ENCODE data around the gene SLC24A4.

The SLC24A4 gene

GRCh38 chr14:92513204-92513965, 190.4 kb downstream of the SLC24A4 start, which contains the start of gene RIN3:
Gene RIN3 (plus strand): TSS chr14:92513781. CDS start chr14:92513933, 152 bp downstream.
- no peaks in the 10 kb centered on the region for H3K4me1 ChIP-seq
- H3K9me3 ChIP-seq, result no peaks in the 10 kb centered on the region
- H3K4me3 ChIP-seq (ENCODE audit: low read depth, low read length), result no peak within 1 kb of the TSS
- TF ChIP-seq CTCF (IDR thresholded peaks at IDR 0.05; ENCODE audit: low read depth, low read length), result no peak
- H3K36me3 ChIP-seq, result no peaks in the 10 kb centered on the region
- DNase-seq, result no peak
- peaks cover 58% of the 10 kb centered on the region for H3K27me3 ChIP-seq

- DNase-seq, result no peak
- no peak for TF ChIP-seq CTCF (IDR thresholded peaks at IDR 0.05; ENCODE audit: low read depth, low read length)
- H3K4me3 ChIP-seq (ENCODE audit: low read depth, low read length), result no peak overlapping the region
These were observed 191.2 kb downstream of the SLC24A4 start for GRCh38 chr14:92513966-92514843.

GRCh38 chr14:92514844-92515514, 192.0 kb downstream of the SLC24A4 start:
- Histone ChIP-seq H3K9me3 (no peaks in the 10 kb centered on the region), H3K4me1 (no peaks in the 10 kb centered on the region), H3K4me3 (ENCODE audit: low read depth, low read length) (no peak overlapping the region), H3K27me3 (peaks cover 68% of the 10 kb centered on the region), H3K36me3 (no peaks in the 10 kb centered on the region)
- no peak for TF ChIP-seq CTCF (IDR thresholded peaks at IDR 0.05; ENCODE audit: low read depth, low read length)
- no peak for DNase-seq

More at GRCh38 chr14:92513966-92514843, 191.2 kb downstream of the SLC24A4 start:
- no peaks in the 10 kb centered on the region for H3K9me3 ChIP-seq
- H3K36me3 ChIP-seq, result no peaks in the 10 kb centered on the region
- peaks cover 62% of the 10 kb centered on the region for H3K27me3 ChIP-seq
- no peaks in the 10 kb centered on the region for H3K4me1 ChIP-seq

GRCh38 chr14:92515546-92516343, 192.8 kb downstream of the SLC24A4 start:
- Histone ChIP-seq H3K4me3 (ENCODE audit: low read depth, low read length) (no peak overlapping the region), H3K9me3 (no peaks in the 10 kb centered on the region), H3K27me3 (peaks cover 75% of the 10 kb centered on the region), H3K36me3 (no peaks in the 10 kb centered on the region), H3K4me1 (no peaks in the 10 kb centered on the region)
- DNase-seq, result no peak
- TF ChIP-seq CTCF (IDR thresholded peaks at IDR 0.05; ENCODE audit: low read depth, low read length), result no peak

GRCh38 chr14:92516344-92516965, 193.5 kb downstream of the SLC24A4 start:
- Histone ChIP-seq H3K27me3 (peaks cover 82% of the 10 kb centered on the region), H3K36me3 (no peaks in the 10 kb centered on the region), H3K4me3 (ENCODE audit: low read depth, low read length) (no peak overlapping the region), H3K9me3 (no peaks in the 10 kb centered on the region), H3K4me1 (no peaks in the 10 kb centered on the region)
- TF ChIP-seq CTCF (IDR thresholded peaks at IDR 0.05; ENCODE audit: low read depth, low read length), result no peak
- DNase-seq, result no peak

Measured in BE2C (cell line).